Measurements from ENCODE around the gene GTF2F2.

- no peak for TF ChIP-seq CTCF (IDR thresholded peaks at IDR 0.05)
- TF ChIP-seq EP300 (IDR thresholded peaks at IDR 0.05): no peak
Measured at GRCh38 chr13:45258334-45258675, 138.0 kb downstream of the GTF2F2 start.

Measured in ovary (tissue), 3 donors.